HepG2 (cell line): Measurements from ENCODE around the gene RUNDC1. TPM values are rescaled to one million over a fixed set of nuclear protein-coding genes. Genes with fewer than 3 reads are reported as not detected.
A peak's percentile ranks its signal among the peaks of the same experiment; 100 is the strongest.

Experiments used
- ATF7-NPFF ChIP-seq: sonication (generic); formaldehyde crosslinking; IDR thresholded peaks from 2 replicates; pipeline ENCODE4 v1.8.1; 2023; ENCODE audit warnings: mild to moderate bottlenecking, low read depth, missing genetic modification reagents, moderate library complexity
- CREB1 ChIP-seq, 2 experiments: fragments of 450-650 bp in 1 of 2; IDR thresholded peaks; 2 replicates each; pipeline ENCODE4 v1.6.1; 2016 to 2017; ENCODE audit warnings: control low read depth in 1 of 2, mild to moderate bottlenecking in 1 of 2, missing compliant biosample characterization in 1 of 2, missing genetic modification characterization in 1 of 2
- HBP1 ChIP-seq: IDR thresholded peaks from 2 replicates; pipeline ENCODE4 v1.6.1; 2016; ENCODE audit warnings: low read depth, control low read depth
- HOXA9 ChIP-seq: sonication (generic); formaldehyde crosslinking; IDR thresholded peaks from 2 replicates; pipeline ENCODE4 v1.8.1; 2022; ENCODE audit warnings: missing genetic modification reagents, mild to moderate bottlenecking, moderate library complexity, borderline replicate concordance
- MIER2 ChIP-seq: IDR thresholded peaks from 2 replicates; pipeline ENCODE4 v1.6.1; 2016; ENCODE audit warnings: missing biosample characterization, missing genetic modification reagents
- MLX ChIP-seq: IDR thresholded peaks from 2 replicates; pipeline ENCODE4 v1.6.1; 2016
- RELA ChIP-seq: sonication (generic); formaldehyde crosslinking; IDR thresholded peaks from 2 replicates; pipeline ENCODE4 v1.4.0; 2020; ENCODE audit warnings: missing genetic modification reagents
- ZFX ChIP-seq: sonication (generic); formaldehyde crosslinking; IDR thresholded peaks from 2 replicates; pipeline ENCODE4 v1.4.0; 2020; ENCODE audit warnings: mild to moderate bottlenecking, low read depth, missing genetic modification reagents, moderate library complexity
- ZNF572 ChIP-seq: sonication (generic); formaldehyde crosslinking; IDR thresholded peaks from 2 replicates; pipeline ENCODE4 v1.5.1; 2020; ENCODE audit warnings: mild to moderate bottlenecking, missing genetic modification reagents
- ZNF891 ChIP-seq: sonication (generic); formaldehyde crosslinking; IDR thresholded peaks from 2 replicates; pipeline ENCODE4 v1.5.0; 2020; ENCODE audit warnings: mild to moderate bottlenecking, missing genetic modification reagents
- polyA plus RNA-seq, 8 experiments: library from polyadenylated mRNA; depleted of rRNA in 3 of 8; stranded (reverse) in 7 of 8; unstranded in 1 of 8; fragments of >200 nt; fragmentation: Illumina TruSeq in 4 of 8; extraction: Trizol in 4 of 8; gene quantifications; 2 replicates each; pipeline versions ENCODE4 v1.2.1 to v1.2.3, GENCODE V29; 2011 to 2016; ENCODE audit warnings: low read depth in 4 of 8, missing spikeins in 1 of 8, mixed read lengths in 1 of 8; ENCODE audit not compliant: insufficient read depth in 1 of 8
- total RNA-seq, 5 experiments: library from RNA; depleted of rRNA; stranded (reverse); fragments of >200 nt; fragmentation: Illumina TruSeq; extraction: Trizol; gene quantifications; 2 replicates each; pipeline ENCODE4 v1.2.3, GENCODE V29; 2016; ENCODE audit warnings: low read depth in 1 of 5
- TF ChIP-seq, protein P1 (sequence below): sonication (generic); formaldehyde crosslinking; IDR thresholded peaks from 2 replicates; pipeline ENCODE4 v1.5.0; 2020; ENCODE audit warnings: mild to moderate bottlenecking, missing genetic modification reagents
- TF ChIP-seq, protein P2 (sequence below): sonication (generic); formaldehyde crosslinking; IDR thresholded peaks from one replicate; pipeline ENCODE4 v1.5.1; 2020; ENCODE audit warnings: mild to moderate bottlenecking, missing genetic modification reagents; ENCODE audit errors: not compliant biosample characterization

RUNDC1 gene
- total and polyA plus RNA-seq, 2 of the 13 experiments (the other 11 are each of a cell fraction or from before 2014, with no cell fraction given), result 10.3 to 11.4 TPM

DNA sequence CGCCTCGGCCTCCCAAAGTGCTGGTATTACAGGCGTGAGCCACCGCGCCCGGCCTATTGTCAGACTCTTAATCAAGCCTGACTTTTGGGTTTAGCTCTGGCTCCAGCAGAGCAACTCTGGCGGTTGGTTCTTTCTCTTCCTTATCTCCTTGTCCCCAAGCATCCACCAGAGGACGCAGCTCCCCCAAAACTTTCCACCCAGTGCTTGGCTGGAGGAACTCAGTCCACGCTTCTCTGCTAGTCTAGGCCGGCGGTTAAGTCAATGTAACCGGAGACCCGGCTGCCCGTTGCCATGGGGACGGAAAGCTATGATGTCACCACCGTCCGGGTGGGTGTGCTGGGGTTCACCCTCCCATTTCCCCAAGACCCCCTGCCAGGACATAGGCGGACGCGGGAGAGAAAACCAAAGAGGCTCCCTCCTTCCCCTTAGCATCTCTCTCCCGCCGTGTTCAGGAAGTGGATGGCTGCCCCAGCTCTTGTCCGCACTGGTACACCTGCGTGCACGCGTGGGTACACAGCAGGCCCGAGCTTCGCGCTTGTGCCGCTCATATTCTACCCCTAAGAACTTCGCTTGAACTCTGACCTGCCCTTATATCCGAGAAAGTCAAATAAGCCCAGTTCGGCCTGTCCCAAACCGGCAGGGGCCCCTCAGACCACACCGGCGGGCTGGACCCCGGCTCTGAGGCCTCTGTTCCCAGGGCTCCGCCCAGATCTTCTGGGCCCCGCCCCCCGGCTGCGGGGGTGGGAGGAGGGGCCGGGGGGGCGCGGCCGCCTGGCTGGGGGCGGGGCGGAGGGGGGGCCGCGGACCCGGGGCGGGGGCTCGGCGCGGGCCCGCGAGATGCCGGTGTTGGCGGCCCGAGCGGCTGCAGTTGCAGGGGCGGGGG, 44.3 kb downstream of the RUNDC1 start, which contains the start of gene RND2 (continued):
- TF ChIP-seq MLX (CRISPR knock-in tag) (no peak), RELA (peak; percentile 62; the same call in 1 of the 2 replicates), ZFX (CRISPR knock-in tag) (peak; percentile 83), ATF7-NPFF (CRISPR knock-in tag) (peak; percentile 56; the same call in 1 of the 2 replicates), HBP1 (no peak), HOXA9 (CRISPR knock-in tag) (no peak), MIER2 (CRISPR knock-in tag) (peak; percentile 66), CREB1 (IDR thresholded peaks at IDR 0.05) (peak; percentile 39; the same call in 1 of the 2 replicates), CREB1 (CRISPR knock-in tag; IDR thresholded peaks at IDR 0.05) (no peak), ZNF891 (CRISPR knock-in tag) (peak; percentile 55; the same call in 1 of the 2 replicates), ZNF572 (CRISPR knock-in tag) (0 out of 2 replicates have a peak, but pooled peaks have one; percentile 65)
- TF ChIP-seq, protein P1, sequence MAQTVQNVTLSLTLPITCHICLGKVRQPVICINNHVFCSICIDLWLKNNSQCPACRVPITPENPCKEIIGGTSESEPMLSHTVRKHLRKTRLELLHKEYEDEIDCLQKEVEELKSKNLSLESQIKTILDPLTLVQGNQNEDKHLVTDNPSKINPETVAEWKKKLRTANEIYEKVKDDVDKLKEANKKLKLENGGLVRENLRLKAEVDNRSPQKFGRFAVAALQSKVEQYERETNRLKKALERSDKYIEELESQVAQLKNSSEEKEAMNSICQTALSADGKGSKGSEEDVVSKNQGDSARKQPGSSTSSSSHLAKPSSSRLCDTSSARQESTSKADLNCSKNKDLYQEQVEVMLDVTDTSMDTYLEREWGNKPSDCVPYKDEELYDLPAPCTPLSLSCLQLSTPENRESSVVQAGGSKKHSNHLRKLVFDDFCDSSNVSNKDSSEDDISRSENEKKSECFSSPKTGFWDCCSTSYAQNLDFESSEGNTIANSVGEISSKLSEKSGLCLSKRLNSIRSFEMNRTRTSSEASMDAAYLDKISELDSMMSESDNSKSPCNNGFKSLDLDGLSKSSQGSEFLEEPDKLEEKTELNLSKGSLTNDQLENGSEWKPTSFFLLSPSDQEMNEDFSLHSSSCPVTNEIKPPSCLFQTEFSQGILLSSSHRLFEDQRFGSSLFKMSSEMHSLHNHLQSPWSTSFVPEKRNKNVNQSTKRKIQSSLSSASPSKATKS (CRISPR knock-in tag), result no peak
- TF ChIP-seq, protein P2, sequence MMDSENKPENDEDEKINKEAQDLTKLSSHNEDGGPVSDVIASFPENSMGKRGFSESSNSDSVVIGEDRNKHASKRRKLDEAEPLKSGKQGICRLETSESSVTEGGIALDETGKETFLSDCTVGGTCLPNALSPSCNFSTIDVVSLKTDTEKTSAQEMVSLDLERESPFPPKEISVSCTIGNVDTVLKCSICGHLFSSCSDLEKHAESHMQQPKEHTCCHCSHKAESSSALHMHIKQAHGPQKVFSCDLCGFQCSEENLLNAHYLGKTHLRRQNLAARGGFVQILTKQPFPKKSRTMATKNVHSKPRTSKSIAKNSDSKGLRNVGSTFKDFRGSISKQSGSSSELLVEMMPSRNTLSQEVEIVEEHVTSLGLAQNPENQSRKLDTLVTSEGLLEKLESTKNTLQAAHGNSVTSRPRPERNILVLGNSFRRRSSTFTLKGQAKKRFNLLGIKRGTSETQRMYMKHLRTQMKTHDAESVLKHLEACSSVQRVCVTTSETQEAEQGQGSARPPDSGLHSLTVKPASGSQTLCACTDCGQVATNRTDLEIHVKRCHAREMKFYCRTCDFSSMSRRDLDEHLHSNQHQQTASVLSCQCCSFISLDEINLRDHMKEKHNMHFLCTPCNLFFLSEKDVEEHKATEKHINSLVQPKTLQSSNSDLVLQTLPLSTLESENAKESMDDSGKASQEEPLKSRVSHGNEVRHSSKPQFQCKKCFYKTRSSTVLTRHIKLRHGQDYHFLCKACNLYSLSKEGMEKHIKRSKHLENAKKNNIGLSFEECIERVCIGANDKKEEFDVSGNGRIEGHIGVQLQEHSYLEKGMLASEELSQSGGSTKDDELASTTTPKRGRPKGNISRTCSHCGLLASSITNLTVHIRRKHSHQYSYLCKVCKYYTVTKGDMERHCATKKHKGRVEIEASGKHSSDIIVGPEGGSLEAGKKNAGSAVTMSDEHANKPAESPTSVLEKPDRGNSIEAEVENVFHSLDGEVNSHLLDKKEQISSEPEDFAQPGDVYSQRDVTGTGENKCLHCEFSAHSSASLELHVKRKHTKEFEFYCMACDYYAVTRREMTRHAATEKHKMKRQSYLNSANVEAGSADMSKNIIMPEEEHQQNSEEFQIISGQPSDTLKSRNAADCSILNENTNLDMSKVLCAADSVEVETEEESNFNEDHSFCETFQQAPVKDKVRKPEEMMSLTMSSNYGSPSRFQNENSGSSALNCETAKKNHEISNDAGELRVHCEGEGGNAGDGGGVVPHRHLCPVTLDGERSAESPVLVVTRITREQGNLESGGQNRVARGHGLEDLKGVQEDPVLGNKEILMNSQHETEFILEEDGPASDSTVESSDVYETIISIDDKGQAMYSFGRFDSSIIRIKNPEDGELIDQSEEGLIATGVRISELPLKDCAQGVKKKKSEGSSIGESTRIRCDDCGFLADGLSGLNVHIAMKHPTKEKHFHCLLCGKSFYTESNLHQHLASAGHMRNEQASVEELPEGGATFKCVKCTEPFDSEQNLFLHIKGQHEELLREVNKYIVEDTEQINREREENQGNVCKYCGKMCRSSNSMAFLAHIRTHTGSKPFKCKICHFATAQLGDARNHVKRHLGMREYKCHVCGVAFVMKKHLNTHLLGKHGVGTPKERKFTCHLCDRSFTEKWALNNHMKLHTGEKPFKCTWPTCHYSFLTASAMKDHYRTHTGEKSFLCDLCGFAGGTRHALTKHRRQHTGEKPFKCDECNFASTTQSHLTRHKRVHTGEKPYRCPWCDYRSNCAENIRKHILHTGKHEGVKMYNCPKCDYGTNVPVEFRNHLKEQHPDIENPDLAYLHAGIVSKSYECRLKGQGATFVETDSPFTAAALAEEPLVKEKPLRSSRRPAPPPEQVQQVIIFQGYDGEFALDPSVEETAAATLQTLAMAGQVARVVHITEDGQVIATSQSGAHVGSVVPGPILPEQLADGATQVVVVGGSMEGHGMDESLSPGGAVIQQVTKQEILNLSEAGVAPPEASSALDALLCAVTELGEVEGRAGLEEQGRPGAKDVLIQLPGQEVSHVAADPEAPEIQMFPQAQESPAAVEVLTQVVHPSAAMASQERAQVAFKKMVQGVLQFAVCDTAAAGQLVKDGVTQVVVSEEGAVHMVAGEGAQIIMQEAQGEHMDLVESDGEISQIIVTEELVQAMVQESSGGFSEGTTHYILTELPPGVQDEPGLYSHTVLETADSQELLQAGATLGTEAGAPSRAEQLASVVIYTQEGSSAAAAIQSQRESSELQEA, result no peak
